HG03442 (cell line): ENCODE measurements around the gene FOXO1.

ENCODE experiments used
- ATAC-seq: cut with Tn5 transposase; IDR thresholded peaks from one replicate; pipeline ENCODE4 v1.9.1; 2021; ENCODE audit warnings: mild to moderate bottlenecking, moderate library complexity; ENCODE audit not compliant: unreplicated experiment

Gene FOXO1

GRCh38 chr13:40552895-40553294, 113.5 kb downstream of the FOXO1 start:
- ATAC-seq: no peak

GRCh38 chr13:40550130-40550529, 116.3 kb downstream of the FOXO1 start:
- ATAC-seq: no peak

GRCh38 chr13:40549500-40550094, 116.8 kb downstream of the FOXO1 start:
- no peak for ATAC-seq

GRCh38 chr13:40547591-40548315, 118.7 kb downstream of the FOXO1 start:
- no peak for ATAC-seq

- no peak for ATAC-seq
Measured at GRCh38 chr13:40546047-40546446, 120.4 kb downstream of the FOXO1 start.

GRCh38 chr13:40540328-40541044, 126.0 kb downstream of the FOXO1 start:
- ATAC-seq: no peak

GRCh38 chr13:40539576-40540327, 126.7 kb downstream of the FOXO1 start:
- ATAC-seq: no peak

- no peak for ATAC-seq
Measured at GRCh38 chr13:40537146-40537895, 129.1 kb downstream of the FOXO1 start.

GRCh38 chr13:40536443-40537113, 129.9 kb downstream of the FOXO1 start:
- no peak for ATAC-seq

- no peak for ATAC-seq
Measured at GRCh38 chr13:40535345-40535836, 131.1 kb downstream of the FOXO1 start.

GRCh38 chr13:40534456-40534855, 132.0 kb downstream of the FOXO1 start:
- no peak for ATAC-seq

GRCh38 chr13:40533072-40533471, 133.4 kb downstream of the FOXO1 start:
- no peak for ATAC-seq

- no peak for ATAC-seq
Measured at GRCh38 chr13:40530961-40531360, 135.5 kb downstream of the FOXO1 start.

GRCh38 chr13:40528881-40529280, 137.6 kb downstream of the FOXO1 start:
- ATAC-seq: no peak

- no peak for ATAC-seq
Measured at GRCh38 chr13:40527914-40528313, 138.5 kb downstream of the FOXO1 start.

GRCh38 chr13:40522282-40522681, 144.2 kb downstream of the FOXO1 start:
- no peak for ATAC-seq

- no peak for ATAC-seq
Measured at GRCh38 chr13:40520916-40521315, 145.5 kb downstream of the FOXO1 start.

- ATAC-seq: no peak
Measured at GRCh38 chr13:40519637-40520036, 146.8 kb downstream of the FOXO1 start.

- peak; percentile 48 for ATAC-seq
Measured at GRCh38 chr13:40518481-40518882, 148.0 kb downstream of the FOXO1 start.
